Epithelial cell of prostate (primary cell): ENCODE measurements around the gene CTRB2.

ENCODE experiments used
- DNase-seq: peaks from one replicate; pipeline ENCODE4 v3.0.0-alpha.2; 2011; ENCODE audit warnings: low read depth, low spot score
- H3K27ac ChIP-seq: fragments of 450-650 bp; 2 replicates; pipeline ENCODE4 v1.5.1; 2017; ENCODE audit warnings: mild to moderate bottlenecking

Gene CTRB2

DNA sequence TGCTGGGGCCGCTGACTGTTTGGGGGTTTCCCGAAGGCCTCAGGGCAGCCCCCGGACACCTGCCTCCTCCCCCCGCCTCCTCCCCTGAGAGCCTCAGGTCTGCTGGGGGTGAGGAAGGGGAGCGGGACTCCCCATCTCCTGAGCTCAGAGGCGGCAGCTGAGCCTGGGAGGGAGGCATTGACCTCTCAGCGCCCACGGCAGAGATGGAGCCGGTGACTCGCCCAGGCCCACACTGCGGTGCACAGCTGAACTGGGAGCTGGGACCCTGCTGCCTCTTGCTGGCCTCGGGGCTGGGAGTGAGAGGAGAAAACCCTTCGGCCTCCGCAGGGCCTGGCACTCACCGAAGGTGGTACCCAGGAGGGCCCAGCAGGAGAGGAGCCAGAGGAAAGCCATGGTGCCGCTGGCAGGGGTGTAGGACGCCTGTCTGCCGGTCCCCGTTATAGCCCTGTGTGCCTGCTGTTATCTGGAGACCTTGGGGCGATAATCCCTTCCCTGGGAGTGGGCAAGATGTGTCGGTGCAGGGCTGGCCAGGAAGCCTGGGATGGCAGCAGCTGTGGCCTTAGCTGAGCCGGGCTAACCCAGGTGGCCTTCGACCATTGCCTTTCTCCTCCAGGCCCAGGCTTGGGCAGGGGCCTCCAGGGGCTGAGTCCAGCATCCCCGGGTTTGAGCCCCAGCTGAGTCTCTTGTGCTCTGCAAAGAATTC is at the start of gene CTRB2:
TSS of gene CTRB2 (minus strand) at position 413 of the 703 bp plus-strand sequence. CDS start at position 393, 20 bp downstream.
- no peak for DNase-seq
- no peak within 1 kb of the TSS for H3K27ac ChIP-seq

DNA sequence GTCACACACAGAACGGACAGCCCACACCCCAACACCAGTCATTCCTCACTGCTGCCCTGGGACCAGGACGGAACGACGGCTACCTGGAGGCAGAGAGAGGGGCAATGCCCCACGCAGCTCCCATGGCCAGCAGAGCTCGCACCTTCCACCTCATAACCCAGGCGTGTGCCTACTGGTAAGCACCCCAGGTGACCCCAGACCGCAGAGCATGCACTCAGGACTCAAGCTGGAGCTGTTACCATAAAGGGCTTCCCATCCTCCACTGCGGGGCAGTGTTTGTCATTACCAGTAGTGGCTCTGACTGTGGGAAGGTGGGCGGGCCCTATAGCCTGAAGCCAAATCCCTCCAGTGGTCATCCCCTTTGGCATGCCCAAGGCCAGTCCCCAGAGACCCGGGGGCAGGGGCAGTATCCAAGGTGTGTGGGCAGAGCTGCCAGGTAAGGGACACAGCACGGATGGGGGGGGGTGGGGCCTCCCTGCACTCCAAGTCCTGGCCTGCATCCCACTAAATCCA is 49.2 kb upstream of the CTRB2 start:
- H3K27ac ChIP-seq, result no peak overlapping the region
- DNase-seq, result no peak

DNA sequence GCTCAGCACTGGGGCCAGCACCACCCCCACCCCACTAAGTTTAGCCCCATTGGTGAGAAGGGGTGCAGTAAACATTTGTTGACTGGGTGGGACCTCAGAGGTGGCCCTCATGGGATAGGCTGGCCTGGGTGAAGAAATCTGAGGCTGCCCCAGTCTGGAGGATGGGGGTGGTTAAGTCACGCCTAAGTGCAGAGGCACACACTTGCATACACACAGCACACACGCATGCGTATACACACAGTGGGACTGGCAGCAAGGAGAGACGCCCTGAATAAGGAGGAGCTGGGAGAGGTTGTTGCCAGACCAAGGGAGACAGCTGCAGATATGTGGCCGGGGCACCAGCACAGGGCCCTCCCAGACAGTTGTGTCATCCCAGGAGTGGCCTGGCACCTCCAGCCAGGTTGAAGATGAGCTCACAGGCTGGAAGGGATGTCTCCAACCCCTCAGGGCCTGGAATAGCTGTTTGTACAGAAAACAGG is 47.4 kb upstream of the CTRB2 start:
- no peak for DNase-seq
- H3K27ac ChIP-seq, result no peak overlapping the region

- H3K27ac ChIP-seq, result no peak overlapping the region
- no peak for DNase-seq
These were observed 46.3 kb upstream of the CTRB2 start for GRCh38 chr16:75252946-75253911.

DNA sequence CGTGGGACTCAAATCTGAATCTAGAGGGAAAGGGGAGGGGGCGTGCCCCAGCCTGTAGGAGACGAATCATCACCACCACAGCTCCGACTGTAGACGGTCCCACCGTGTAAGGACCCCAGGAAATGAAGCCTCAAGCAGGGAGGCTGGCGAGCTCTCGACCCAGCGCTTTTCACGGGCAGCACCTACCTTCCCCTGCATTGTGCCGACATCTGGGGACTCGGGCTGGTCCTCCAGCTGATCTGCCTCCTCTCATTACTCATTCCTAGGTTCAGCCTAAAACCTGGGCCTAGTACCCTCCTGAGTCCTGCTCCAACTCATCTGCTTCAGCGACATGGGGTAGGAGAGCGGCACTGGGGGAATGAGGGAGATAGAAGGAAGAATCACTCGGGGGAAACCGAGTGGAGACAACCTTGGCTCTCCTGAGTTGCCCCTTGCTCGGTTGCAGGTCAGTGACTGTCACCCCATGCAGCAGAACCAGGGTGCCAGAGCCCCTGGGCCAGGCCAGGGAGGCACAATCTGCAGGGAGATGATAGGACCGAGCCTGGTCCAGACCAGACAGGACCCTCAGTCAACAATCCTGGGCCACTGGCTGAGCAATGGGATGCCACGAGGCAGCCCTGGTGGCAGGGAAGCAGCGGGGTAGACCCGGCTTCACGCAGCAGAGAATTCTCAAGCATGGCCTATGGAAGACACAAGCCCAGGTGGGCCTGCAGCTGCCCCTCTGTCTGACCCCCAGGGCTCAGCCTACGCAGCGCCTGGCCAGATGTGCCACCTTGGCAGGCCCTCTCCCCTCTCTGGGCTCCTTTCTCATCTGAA is 45.3 kb upstream of the CTRB2 start:
- H3K27ac ChIP-seq, result peak overlapping the region; percentile 87
- DNase-seq, result no peak

GRCh38 chr16:75251280-75252048 is 44.5 kb upstream of the CTRB2 start, which contains the start of gene BCAR1:
TSS of gene BCAR1 (minus strand) at chr16:75251624. CDS start at chr16:75251482, 142 bp downstream.
- peak within 1 kb of the TSS; percentile 87 for H3K27ac ChIP-seq
- no peak for DNase-seq

GRCh38 chr16:75250809-75251279 is 43.9 kb upstream of the CTRB2 start:
- DNase-seq, result no peak
- H3K27ac ChIP-seq, result peak overlapping the region; percentile 87

- DNase-seq, result no peak
- peak overlapping the region; percentile 87 for H3K27ac ChIP-seq
These were observed 43.3 kb upstream of the CTRB2 start for GRCh38 chr16:75250089-75250808.

DNA sequence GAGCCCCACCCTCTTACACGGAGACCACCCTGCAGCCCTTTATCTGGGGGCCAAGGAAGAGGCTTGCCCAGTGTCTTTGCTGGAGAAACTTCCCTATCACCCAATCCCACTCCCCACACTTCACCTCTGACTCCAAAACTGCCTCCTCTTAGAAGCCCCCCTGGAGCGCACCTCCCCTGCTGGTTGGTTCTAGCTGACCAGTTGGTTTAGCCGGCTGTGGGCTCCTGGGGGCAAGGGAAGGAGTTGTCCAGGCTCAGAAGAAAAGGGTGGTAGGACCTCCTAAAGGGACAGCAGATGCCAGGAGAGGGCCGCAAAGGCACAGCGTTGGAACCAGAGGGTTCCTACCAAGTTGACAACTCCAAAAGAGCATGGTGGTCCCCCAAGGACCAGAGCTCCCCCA is 42.5 kb upstream of the CTRB2 start:
- H3K27ac ChIP-seq, result peak overlapping the region; percentile 87
- DNase-seq, result no peak

DNA sequence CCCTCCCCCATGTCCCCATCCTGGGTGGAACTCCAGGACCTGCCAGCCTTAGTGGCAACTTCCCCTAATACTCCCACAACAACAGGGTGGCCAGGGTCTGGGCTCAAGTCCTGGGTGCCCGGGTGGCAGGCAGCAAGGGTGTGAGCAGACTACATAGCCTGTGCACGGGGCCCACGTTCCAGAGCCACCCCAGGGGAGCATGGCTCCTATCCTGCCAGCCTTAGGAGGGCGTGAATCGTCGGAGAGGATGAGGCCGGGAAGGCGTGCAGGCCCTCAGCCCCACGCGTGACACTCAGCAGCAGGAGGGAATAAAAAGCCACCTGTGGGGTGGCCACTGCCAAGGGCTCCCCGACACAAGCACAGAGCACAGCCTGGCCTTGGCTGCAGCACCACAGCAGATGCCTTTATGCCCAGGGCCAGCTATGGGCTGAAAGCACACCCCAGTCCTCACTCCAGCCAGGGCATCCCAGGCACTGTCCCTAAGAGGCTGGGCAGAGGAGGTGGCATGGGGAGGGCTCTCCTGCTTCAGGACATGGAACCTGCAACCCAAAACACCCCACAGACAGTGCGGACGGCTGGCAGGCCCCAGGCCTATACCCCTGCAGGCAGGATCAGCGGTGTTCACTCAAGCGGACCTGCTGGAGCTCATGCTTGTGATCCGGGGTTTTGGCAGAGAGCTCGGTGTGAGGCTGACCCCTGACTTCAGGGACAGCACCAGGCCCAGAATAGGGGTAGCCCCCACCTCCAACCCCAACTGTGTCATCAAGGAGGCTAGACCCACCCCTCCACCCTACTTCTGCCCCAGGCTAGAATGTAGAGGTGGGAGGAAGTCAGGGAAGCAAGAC is 41.8 kb upstream of the CTRB2 start:
- DNase-seq, result no peak

DNA sequence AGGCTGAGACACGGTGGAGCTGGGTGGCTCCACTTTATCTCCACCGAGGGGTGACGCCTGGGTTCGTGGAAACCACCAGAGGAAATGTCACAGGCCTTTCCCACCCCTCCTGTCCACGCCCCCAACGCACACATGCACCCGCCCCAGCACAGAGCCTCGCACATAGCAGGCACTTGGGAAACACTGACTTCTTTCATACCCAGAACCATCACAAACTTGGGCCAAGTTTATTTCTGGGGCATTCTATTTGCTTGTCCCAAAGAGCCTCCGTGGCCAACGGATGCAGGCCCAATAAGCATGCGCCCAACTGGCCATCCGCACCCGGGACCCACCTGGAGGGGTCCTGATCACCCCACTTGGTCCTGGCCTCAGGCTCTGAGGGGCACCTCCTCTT is 41.2 kb upstream of the CTRB2 start:
- no peak for DNase-seq
- peak overlapping the region; percentile 87 for H3K27ac ChIP-seq

More for the DNA sequence above, 41.8 kb upstream of the CTRB2 start:
- peak overlapping the region; percentile 87 for H3K27ac ChIP-seq

- H3K27ac ChIP-seq, result peak overlapping the region; percentile 87
- no peak for DNase-seq
These were observed 40.3 kb upstream of the CTRB2 start for GRCh38 chr16:75247249-75247648.

DNA sequence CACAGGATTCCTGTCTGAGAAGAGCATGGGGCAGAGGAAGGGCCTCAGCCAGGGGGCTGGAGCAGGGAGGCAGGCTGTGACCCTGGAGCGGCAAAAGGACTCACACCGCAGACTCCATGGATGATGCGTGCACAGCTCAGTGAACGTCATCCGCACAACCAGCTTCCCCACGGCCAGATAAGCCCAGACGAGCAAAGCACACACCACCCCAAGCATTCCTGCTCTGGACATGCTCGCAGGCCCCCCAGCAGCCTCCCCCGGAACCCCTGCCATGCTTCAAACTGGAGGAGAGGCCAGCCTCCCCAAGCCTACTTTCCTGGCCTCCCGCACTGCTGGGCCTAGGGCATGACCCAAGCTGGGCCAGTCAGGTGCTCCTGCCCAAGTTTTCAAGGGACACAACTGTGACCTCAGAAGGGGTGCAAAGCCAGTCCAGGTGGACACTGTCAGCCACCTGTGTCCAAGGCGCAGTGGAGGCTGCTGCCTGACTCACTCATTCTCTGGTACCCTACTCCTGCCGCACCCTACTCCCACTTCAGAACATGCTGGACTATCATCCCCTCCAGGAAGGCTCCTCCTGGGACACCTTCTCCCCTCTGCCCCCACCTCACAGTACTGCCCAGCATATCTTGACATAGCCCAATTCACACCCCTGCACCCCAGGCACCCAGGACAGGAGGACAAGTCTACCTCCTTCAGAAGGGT is 39.7 kb upstream of the CTRB2 start:
- no peak for DNase-seq
- H3K27ac ChIP-seq, result peak overlapping the region; percentile 87

DNA sequence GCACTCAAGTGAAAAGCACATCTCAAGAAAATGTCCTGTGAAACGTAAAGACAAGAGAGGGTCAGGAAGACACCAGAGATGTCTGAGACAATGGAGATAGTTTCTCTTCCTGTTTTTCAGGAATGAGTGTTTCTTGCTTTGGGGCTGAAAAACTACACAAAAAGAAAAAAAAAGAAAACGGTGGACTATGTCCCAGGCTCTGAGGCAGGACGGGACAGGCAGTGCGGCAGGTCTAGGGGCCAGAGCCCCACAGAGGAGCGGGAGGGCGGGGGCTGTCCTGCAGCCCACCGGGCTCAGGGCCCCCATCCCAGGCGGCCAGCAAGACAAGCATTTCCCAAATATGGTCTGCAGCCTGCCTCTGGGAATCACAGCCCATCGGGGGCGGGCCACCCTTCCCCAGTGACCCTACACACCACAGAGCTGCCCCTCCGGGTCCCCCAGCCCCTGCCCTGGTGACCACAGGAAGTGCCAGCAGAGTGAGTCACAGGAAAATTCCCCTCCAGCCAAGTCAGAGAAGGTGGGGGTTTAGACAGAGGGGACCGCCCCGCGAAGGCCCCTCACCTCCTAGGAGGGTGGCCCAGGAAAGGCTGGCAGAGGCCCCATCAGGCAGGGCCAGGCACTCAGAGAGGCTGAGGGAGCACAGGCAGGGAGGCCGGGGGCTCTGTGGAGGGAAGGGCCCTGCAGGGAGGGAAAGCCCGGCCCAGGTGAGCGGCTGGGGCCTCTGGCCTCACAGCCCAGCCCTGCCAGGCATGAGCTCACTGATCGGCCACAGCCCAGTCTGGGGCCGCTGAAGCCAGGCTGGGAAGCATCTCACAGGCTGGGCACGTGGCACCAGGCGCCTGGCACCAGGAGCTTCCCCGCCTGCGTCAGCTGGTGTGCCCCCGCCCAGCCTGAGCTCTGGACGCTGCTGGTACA is 38.1 kb upstream of the CTRB2 start:
- peak overlapping the region; percentile 87 for H3K27ac ChIP-seq
- no peak for DNase-seq

- peak overlapping the region; percentile 87 for H3K27ac ChIP-seq
- no peak for DNase-seq
These were observed 37.4 kb upstream of the CTRB2 start for GRCh38 chr16:75244225-75244809.
